Activated CD4-positive, alpha-beta T cell treated with anti-CD3 and anti-CD28 coated beads, Interleukin-2, amount 10 ng/mL, durations not matched to agents 7 days and 5 days (primary cell): ENCODE results near the gene DCTN5. TPM values are rescaled to one million over a fixed set of nuclear protein-coding genes. Genes with fewer than 3 reads are reported as not detected.
"Not testable (repeated sequence)": the region's sequence is repeated elsewhere in the genome, so short reads cannot be mapped to it uniquely, and the experiment has no call there.

ENCODE experiments used
- CTCF ChIA-PET: fragments of 350-600 bp; sonication (Branson Sonifier 250); formaldehyde crosslinking; loops from one replicate; lab custom pipeline; 2021; ENCODE audit warnings: antibody characterized with exemption; lab: Charles Lee
- POLR2A ChIA-PET: fragments of 350-600 bp; sonication (Branson Sonifier 250); formaldehyde crosslinking; loops from one replicate; lab custom pipeline; 2021; ENCODE audit warnings: antibody characterized with exemption; lab: Charles Lee
- DNase-seq: peaks from one replicate; pipeline ENCODE4 v3.0.0-alpha.2; 2020
- H3K27ac Mint-ChIP-seq: one replicate; pipeline ENCODE4 v1.8.0; 2021; ENCODE audit warnings: mild to moderate bottlenecking, moderate library complexity, mixed read lengths
- H3K27me3 Mint-ChIP-seq: one replicate; pipeline ENCODE4 v1.8.0; 2021; ENCODE audit warnings: mixed read lengths
- H3K36me3 Mint-ChIP-seq: one replicate; pipeline ENCODE4 v1.8.0; 2021; ENCODE audit warnings: low read depth, mixed read lengths
- H3K4me1 Mint-ChIP-seq: one replicate; pipeline ENCODE4 v1.8.0; 2021; ENCODE audit warnings: mixed read lengths
- H3K4me3 Mint-ChIP-seq: one replicate; pipeline ENCODE4 v1.8.0; 2021; ENCODE audit warnings: mild to moderate bottlenecking, moderate library complexity, mixed read lengths
- H3K9me3 Mint-ChIP-seq: one replicate; pipeline ENCODE4 v1.8.0; 2021; ENCODE audit warnings: mixed read lengths
- total RNA-seq, 2 experiments: library from RNA; stranded (reverse); gene quantifications; one replicate each; pipeline ENCODE4 v1.2.3, GENCODE V29; 2021

Gene DCTN5
- total RNA-seq, 2 experiments from 2014 or later: 74.2 to 75.2 TPM

DNA sequence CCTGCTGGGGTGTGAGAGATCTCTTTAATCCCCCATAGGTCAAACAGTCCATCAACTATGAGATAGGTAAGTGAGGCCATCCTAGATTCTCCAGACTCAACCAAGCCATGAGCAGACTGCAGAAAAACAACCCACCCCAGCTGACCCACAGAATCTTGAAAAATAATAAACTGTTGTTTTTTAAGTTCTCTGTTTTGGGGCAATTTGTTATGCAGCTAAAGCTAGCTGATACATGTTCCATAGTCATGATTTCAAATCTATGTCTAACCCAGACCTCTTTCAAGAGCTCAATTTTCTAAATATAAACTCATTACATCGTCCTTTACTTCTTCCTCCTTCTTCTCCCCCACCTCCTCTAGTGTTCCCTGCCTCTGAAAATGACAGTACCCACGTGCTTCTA lies 61.7 kb downstream of the DCTN5 start:
- Mint-ChIP-seq H3K27me3 (peaks cover 10% of the 10 kb centered on the region), H3K9me3 (peaks cover 7% of the 10 kb centered on the region), H3K27ac (no peak overlapping the region), H3K4me3 (no peak overlapping the region), H3K36me3 (no peaks in the 10 kb centered on the region), H3K4me1 (peaks cover 8% of the 10 kb centered on the region)
- DNase-seq: no peak
- POLR2A ChIA-PET: no interaction called here
- CTCF ChIA-PET: no interaction called here

DNA sequence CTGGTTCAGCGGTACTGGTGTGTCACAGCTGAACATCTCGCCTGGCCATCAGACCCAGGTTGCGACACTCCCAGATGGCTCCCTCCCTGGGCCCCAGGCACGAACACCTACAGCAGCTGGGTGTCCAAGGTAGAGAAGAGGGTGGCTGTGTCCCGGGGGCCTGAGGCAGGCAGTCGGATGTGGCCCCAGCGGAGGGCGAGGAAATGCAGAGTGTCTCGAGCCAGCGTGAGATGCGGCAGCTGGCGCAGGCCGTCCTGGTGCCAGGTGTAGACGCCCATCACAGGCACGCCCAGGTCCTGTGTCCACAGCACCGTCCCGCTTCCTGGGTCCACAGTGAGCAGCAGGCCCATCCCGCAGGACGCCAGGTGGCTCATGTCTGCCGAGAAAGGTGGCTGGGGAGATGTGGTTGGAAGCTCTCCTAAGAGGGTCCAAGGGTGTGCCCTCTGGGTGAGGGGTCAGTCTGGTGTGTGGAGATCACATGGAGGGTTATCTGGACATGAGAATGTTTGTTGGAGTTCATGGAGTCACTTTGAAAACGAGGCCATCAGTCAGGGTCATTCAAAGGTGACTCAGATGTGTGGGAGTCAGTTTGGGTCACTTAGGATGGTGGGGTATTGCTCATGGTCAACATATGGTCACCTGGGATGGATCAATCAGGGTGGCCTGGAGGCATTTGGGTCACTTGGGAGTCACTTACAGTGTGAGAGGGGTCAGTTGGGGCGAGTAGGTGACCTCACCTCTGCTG lies 63.7 kb downstream of the DCTN5 start:
- Mint-ChIP-seq H3K4me1 (no peaks in the 10 kb centered on the region), H3K27me3 (peaks cover 12% of the 10 kb centered on the region), H3K9me3 (peaks cover 18% of the 10 kb centered on the region), H3K27ac (no peak overlapping the region), H3K4me3 (no peak overlapping the region), H3K36me3 (no peaks in the 10 kb centered on the region)
- DNase-seq: no peak
- POLR2A ChIA-PET: no interaction called here
- CTCF ChIA-PET: no interaction called here

DNA sequence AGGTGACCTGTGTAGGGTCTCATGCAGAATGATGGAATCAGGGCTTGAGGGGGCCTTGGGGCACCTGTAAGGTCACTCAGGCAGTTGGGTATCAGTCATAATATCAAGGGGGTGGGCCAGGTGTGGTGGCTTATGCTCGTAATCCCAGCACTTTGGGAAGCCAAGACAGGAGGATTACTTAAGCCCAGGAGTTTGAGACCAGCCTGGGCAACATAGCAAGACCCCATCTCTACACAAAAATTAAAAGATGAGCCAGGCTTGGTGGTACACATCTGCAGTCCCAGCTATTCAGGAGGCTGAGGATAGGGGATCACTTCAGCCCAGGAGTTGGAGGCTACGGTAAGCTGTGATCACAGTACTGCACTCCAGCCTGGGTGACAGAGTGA lies 64.2 kb downstream of the DCTN5 start:
- POLR2A ChIA-PET: no interaction called here
- H3K27ac Mint-ChIP-seq: no peak overlapping the region
- H3K27me3 Mint-ChIP-seq: peaks cover 16% of the 10 kb centered on the region
- H3K4me3 Mint-ChIP-seq: no peak overlapping the region
- H3K36me3 Mint-ChIP-seq: no peaks in the 10 kb centered on the region
- H3K4me1 Mint-ChIP-seq: no peaks in the 10 kb centered on the region
- H3K9me3 Mint-ChIP-seq: peaks cover 23% of the 10 kb centered on the region
- CTCF ChIA-PET: no interaction called here
- DNase-seq: no peak

DNA sequence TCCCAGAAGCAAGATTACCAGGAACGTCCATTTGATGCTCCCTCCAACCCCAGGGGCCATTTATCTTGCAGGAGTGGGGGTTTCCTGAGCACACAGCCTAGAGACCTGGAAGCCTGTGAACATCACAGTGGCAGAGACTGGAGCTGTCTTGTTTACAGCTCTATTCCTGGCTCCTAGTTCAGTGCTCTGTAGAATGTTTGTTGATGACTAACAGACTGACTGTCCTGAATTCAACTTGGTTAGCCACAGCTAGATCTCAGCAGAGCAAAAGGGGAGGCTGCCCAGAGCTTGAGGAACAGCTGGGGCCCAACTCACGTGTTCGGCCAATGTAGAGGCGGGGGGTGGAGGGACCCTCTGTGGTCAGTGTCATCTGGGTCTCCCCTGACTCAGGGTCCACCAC lies 65.2 kb downstream of the DCTN5 start:
- no peak for DNase-seq
- Mint-ChIP-seq H3K4me3 (no peak overlapping the region), H3K4me1 (no peaks in the 10 kb centered on the region), H3K9me3 (peaks cover 23% of the 10 kb centered on the region), H3K27me3 (peaks cover 24% of the 10 kb centered on the region), H3K36me3 (no peaks in the 10 kb centered on the region), H3K27ac (no peak overlapping the region)
- ChIA-PET POLR2A (no interaction called here), CTCF (no interaction called here)

DNA sequence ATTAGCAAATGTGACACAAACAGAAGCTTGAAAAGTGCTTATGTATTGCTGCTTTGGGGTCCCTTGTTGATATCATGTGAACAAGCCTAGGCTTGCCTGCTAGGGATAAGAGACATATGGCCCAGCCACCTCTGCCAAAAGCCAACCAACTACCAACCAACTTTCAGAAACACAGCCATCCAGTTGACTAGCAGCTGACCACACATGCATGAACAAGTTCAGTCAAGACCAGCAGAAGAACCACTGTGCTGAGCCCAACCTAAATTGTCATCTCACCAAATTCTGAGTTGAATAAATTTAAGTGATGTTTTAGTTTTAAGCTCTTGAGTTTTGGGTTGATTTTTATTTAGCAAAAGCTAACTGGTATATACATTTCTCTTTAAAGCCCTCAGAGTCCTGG lies 68.3 kb downstream of the DCTN5 start:
- no peak for DNase-seq
- H3K4me3 Mint-ChIP-seq: no peak overlapping the region
- ChIA-PET POLR2A (no interaction called here), CTCF (no interaction called here)
- peaks cover 32% of the 10 kb centered on the region for H3K27me3 Mint-ChIP-seq
- H3K4me1 Mint-ChIP-seq: no peaks in the 10 kb centered on the region
- H3K27ac Mint-ChIP-seq: no peak overlapping the region
- H3K9me3 Mint-ChIP-seq: peaks cover 16% of the 10 kb centered on the region
- H3K36me3 Mint-ChIP-seq: no peaks in the 10 kb centered on the region

DNA sequence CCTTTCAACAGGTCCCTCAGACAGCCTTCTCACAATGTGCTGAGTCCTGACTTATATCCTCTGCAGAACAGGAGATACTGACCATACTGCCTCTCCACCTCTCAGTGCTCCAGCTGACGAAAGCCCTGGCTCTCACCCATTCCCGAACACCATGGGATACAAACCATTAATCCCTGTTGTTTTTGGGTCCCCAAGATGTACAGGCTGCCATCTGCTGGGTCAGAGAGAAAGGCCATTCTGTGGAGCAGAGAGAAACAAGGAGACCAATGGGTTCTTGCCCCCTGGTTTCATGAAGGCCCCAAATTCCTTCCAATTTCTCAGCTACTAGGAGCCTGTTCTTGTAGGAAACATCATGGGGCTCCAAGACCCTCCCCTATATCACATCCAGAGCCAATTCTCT lies 68.7 kb downstream of the DCTN5 start:
- H3K4me1 Mint-ChIP-seq: no peaks in the 10 kb centered on the region
- POLR2A ChIA-PET: no interaction called here
- no peak overlapping the region for H3K4me3 Mint-ChIP-seq
- H3K9me3 Mint-ChIP-seq: peaks cover 16% of the 10 kb centered on the region
- H3K27me3 Mint-ChIP-seq: peaks cover 36% of the 10 kb centered on the region
- no peak for DNase-seq
- no peaks in the 10 kb centered on the region for H3K36me3 Mint-ChIP-seq
- CTCF ChIA-PET: no interaction called here
- no peak overlapping the region for H3K27ac Mint-ChIP-seq

DNA sequence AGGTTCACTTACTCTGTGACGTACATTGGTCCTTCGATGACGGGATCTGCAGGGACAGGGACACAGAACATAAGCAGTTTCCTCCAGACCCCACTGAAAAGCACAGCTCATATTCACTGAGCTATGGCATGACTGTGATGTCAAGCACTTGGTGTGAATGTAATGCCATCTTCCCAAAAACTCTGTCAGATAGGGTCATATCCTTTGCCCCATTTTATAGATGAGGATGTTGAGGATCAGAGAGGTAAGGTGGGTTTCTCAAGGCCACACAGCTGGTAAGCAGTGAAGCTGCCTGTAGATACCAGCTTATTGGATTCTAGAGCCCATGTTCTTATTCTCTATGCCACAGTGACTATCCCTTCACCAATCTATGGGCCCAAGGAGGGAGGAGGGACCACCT lies 69.2 kb downstream of the DCTN5 start:
- ChIA-PET CTCF (no interaction called here), POLR2A (no interaction called here)
- no peak overlapping the region for H3K4me3 Mint-ChIP-seq
- H3K27me3 Mint-ChIP-seq: peaks cover 36% of the 10 kb centered on the region
- H3K9me3 Mint-ChIP-seq: peaks cover 16% of the 10 kb centered on the region
- DNase-seq: no peak
- H3K4me1 Mint-ChIP-seq: no peaks in the 10 kb centered on the region
- no peaks in the 10 kb centered on the region for H3K36me3 Mint-ChIP-seq
- no peak overlapping the region for H3K27ac Mint-ChIP-seq

DNA sequence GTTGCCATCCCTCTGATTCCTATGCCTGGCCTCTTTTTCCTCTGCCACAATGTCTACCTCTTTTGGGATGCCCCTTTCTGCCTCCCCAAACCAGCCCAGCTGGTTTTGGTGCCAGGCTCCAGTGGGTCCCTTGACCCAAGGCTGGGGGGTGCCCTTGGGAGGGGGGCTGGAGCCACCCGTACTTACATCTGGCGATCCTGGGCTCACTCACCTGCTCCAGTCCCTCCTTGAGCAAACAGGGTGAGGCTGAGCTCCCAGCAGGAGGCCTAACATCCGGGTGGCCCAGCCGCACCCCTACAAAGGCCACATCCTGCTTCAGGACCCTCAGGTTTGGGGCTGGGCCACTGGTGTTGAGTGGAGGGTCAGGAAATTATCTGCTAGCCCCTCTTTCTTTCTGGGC lies 70.5 kb downstream of the DCTN5 start:
- no peaks in the 10 kb centered on the region for H3K4me1 Mint-ChIP-seq
- peaks cover 43% of the 10 kb centered on the region for H3K27me3 Mint-ChIP-seq
- H3K9me3 Mint-ChIP-seq: peaks cover 16% of the 10 kb centered on the region
- CTCF ChIA-PET: no interaction called here
- H3K4me3 Mint-ChIP-seq: no peak overlapping the region
- H3K27ac Mint-ChIP-seq: no peak overlapping the region
- no peaks in the 10 kb centered on the region for H3K36me3 Mint-ChIP-seq
- DNase-seq: no peak
- POLR2A ChIA-PET: no interaction called here

DNA sequence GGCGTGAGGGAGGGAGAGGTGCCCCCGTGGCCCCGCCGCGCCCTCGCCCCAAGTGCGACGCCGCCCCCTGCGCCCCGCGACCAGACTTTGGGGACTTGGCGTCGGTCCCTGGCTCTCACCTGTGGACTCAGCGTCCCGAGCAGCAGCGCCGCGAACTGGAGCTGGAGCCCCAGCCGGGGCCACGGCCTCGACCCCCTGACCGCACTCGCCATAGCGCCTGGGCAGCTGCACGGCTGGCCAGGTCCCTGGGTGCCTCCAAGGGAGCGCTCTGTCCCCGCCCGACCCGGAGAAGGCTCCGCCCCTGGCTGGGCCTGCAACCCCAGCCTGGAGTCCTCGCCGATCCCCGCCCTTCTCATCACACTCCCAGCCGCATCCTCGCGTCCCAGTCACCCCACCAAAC lies 71.7 kb downstream of the DCTN5 start, which contains the start of gene ERN2:
Gene ERN2, minus strand, starts transcription at position 247 of the 400 bp plus-strand sequence. Its CDS starts 35 bp downstream, at position 212.
- Mint-ChIP-seq H3K27ac (no peak within 1 kb of the TSS), H3K4me1 (no peaks in the 10 kb centered on the region), H3K36me3 (no peaks in the 10 kb centered on the region), H3K9me3 (peaks cover 16% of the 10 kb centered on the region), H3K4me3 (no peak within 1 kb of the TSS), H3K27me3 (peaks cover 46% of the 10 kb centered on the region)
- ChIA-PET CTCF (interaction anchor here (0.6 to 2.6 kb wide), 2 partner anchors 14 to 322 kb away, joined by 3 to 7 read pairs; no protein-coding TSS in a partner anchor), POLR2A (no interaction called here)
- no peak for DNase-seq

DNA sequence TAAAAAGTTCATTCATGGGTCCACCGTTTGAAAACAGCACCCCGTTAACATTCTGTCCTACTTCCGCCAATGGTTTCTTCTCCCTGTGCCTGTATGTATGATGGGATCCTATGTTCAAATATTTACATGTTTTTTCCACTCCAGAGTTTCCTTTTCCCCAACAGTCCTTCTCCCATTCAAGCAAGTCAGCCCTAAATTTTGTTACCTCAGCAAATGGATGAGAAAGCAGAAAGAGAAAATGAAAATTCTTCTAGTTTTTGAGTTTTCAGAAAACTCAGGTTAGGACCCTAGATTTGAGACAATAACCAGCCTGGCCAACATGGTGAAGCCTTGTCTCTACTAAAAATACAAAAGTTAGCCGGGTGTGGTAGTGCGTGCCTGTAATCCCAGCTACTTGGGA lies 75.2 kb downstream of the DCTN5 start:
- Mint-ChIP-seq H3K4me1 (no peaks in the 10 kb centered on the region), H3K27me3 (peaks cover 40% of the 10 kb centered on the region), H3K9me3 (no peaks in the 10 kb centered on the region), H3K27ac (no peak overlapping the region), H3K36me3 (no peaks in the 10 kb centered on the region), H3K4me3 (no peak overlapping the region)
- no peak for DNase-seq
- POLR2A ChIA-PET: no interaction called here
- CTCF ChIA-PET: no interaction called here

DNA sequence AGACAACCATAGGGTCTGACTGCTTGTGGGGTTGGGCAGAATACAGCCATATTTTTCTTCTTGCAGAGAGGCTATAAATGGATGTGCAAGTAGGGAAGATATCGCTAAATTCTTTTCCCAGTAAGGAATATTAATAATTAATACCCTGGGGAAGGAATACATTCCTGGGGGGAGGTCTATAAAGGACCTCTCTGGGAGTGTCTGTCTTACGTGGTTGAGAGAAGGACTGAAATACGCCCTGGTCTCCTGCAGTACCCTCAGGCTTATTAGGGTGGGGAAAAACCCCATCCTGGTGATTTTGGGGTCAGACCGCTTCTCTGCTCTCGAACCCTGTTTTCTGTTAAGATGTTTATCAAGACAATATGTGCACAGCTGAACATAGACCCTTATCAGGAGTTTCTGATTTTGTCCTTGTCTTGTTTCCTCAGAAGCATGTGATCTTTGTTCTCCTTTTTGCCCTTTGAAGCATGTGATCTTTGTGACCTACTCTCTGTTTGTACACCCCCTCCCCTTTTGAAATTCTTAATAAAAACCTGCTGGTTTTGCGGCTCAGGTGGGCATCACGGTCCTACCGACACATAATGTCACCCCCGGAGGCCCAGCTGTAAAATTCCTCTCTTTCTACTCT lies 81.5 kb downstream of the DCTN5 start:
- H3K36me3 Mint-ChIP-seq, DNase-seq, POLR2A ChIA-PET, H3K4me3 Mint-ChIP-seq, H3K4me1 Mint-ChIP-seq, H3K9me3 Mint-ChIP-seq, H3K27ac Mint-ChIP-seq: not testable (repeated sequence)
- peaks cover 17% of the 10 kb centered on the region for H3K27me3 Mint-ChIP-seq
- CTCF ChIA-PET: interaction anchor here (0.6 kb wide), 1 partner anchor 155 kb away, joined by 4 read pairs; no protein-coding TSS in a partner anchor

DNA sequence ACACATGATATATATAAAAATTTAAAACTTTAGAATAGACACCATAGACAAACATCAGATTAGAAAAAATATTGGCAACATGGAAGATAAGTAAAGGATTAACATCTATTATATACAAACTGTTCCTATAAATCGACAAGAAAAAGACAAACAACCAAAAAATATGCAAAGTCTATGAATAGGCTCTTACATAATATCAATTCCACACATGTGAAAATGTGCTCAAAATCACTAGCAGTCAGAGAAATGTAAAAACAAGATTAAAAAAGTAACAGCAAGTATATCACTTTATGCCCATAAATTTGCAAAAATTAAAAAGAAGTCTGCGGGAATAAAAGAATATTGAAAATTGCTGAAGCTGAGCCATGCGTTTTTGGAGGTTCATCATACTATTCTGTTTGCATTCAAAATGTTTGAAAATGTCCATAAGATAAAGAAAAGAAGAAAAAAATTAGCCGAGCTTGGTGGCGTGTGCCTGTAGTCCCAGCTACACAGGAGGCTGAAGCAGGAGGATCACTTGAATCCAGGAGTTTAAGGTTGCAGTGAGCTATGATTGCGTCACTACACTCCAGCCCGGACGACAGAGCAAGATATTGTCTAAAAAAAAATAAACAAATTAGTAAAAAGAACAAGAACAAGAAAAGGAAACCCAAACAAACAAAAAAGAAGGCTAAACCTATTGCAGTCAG lies 83.0 kb downstream of the DCTN5 start:
- H3K4me3 Mint-ChIP-seq: no peak overlapping the region

DNA sequence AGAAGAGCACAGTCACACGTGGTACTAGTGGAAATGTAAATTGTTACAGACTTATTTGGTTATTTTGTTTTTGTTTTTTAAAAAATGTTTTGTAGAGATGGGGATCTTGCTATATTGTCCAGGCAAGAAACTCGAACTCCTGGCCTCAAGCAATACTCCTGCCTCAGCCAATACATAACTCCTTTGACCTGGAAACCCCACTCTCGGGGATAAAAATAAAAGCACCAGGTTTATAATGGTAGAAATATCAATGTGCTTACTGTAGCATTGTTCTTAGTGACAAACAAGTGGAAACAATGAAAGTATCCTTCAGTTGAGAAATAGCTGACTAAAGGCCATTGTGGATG lies 83.5 kb downstream of the DCTN5 start:
- CTCF ChIA-PET: no interaction called here
- H3K36me3 Mint-ChIP-seq: no peaks in the 10 kb centered on the region
- H3K27ac Mint-ChIP-seq: no peak overlapping the region
- peaks cover 8% of the 10 kb centered on the region for H3K27me3 Mint-ChIP-seq
- peaks cover 5% of the 10 kb centered on the region for H3K9me3 Mint-ChIP-seq
- POLR2A ChIA-PET: no interaction called here
- no peak for DNase-seq
- H3K4me3 Mint-ChIP-seq: no peak overlapping the region
- peaks cover 1% of the 10 kb centered on the region for H3K4me1 Mint-ChIP-seq

More for the DNA sequence above, 83.0 kb downstream of the DCTN5 start:
- Mint-ChIP-seq H3K27me3 (peaks cover 10% of the 10 kb centered on the region), H3K9me3 (peaks cover 5% of the 10 kb centered on the region), H3K27ac (no peak overlapping the region), H3K4me1 (peaks cover 1% of the 10 kb centered on the region), H3K36me3 (no peaks in the 10 kb centered on the region)
- CTCF ChIA-PET: no interaction called here
- POLR2A ChIA-PET: no interaction called here
- DNase-seq: no peak
